HEK293 (cell line): Measurements from ENCODE around the gene TFB2M.

Source experiments
- CTCF ChIA-PET: fragments of 350-600 bp; formaldehyde crosslinking; extraction: SDS; loops from one replicate; lab custom pipeline; 2021; ENCODE audit warnings: antibody characterized with exemption; lab: Yijun Ruan, JAX
- POLR2A ChIA-PET: fragments of 300-600 bp; formaldehyde crosslinking; extraction: SDS; loops from one replicate; lab custom pipeline; 2020; ENCODE audit warnings: antibody characterized with exemption, inconsistent platforms; lab: Yijun Ruan, JAX
- H3K27ac ChIP-seq: fragments of 200-500 bp; sonication (Bioruptor generic); 2 replicates; pipeline ENCODE4 v1.5.1; 2014; ENCODE audit warnings: low read depth, low read length, control low read depth, inconsistent platforms; ENCODE audit errors: extremely low read depth
- H3K36me3 ChIP-seq, 2 experiments: fragments of 200-500 bp in 1 of 2; sonication (Bioruptor generic) in 1 of 2; 1 replicate in 1 of 2; 2 replicates in 1 of 2; pipeline ENCODE4 v1.5.1; 2014 to 2017; ENCODE audit warnings: inconsistent platforms in 2 of 2, low read length in 2 of 2; ENCODE audit not compliant: control insufficient read depth in 2 of 2, insufficient read depth in 1 of 2
- H3K4me1 ChIP-seq: fragments of 200-500 bp; sonication (Bioruptor generic); 2 replicates; pipeline ENCODE4 v1.5.1; 2014; ENCODE audit warnings: mild to moderate bottlenecking, low read length, inconsistent platforms; ENCODE audit not compliant: control insufficient read depth, insufficient read depth
- H3K4me3 ChIP-seq: 2 replicates; pipeline ENCODE4 v1.5.1; 2011; ENCODE audit warnings: low read depth, mild to moderate bottlenecking, control low read depth, low read length, moderate library complexity
- H3K9me3 ChIP-seq: fragments of 200-500 bp; sonication (Bioruptor generic); 2 replicates; pipeline ENCODE4 v1.5.1; 2014; ENCODE audit warnings: low read depth, low read length, inconsistent platforms; ENCODE audit not compliant: control insufficient read depth, insufficient read depth
- BCL11B ChIP-seq: fragments of 450-650 bp; formaldehyde crosslinking; IDR thresholded peaks from 2 replicates; pipeline ENCODE4 v1.5.1; 2016; ENCODE audit warnings: low read depth, missing biosample characterization, missing genetic modification characterization
- FEZF1 ChIP-seq: fragments of 450-650 bp; formaldehyde crosslinking; IDR thresholded peaks from 2 replicates; pipeline ENCODE4 v1.5.1; 2016; ENCODE audit warnings: missing biosample characterization, missing genetic modification characterization
- GLIS1 ChIP-seq: fragments of 450-650 bp; formaldehyde crosslinking; IDR thresholded peaks from 2 replicates; pipeline ENCODE4 v1.5.1; 2016; ENCODE audit warnings: missing biosample characterization, missing genetic modification characterization
- HOXC10 ChIP-seq: sonication (generic); formaldehyde crosslinking; IDR thresholded peaks from 2 replicates; pipeline ENCODE4 v1.8.1; 2023; ENCODE audit warnings: mild to moderate bottlenecking, missing genetic modification reagents
- IKZF3 ChIP-seq: fragments of 450-650 bp; IDR thresholded peaks from 2 replicates; pipeline ENCODE4 v1.5.0; 2018; ENCODE audit warnings: missing biosample characterization, mild to moderate bottlenecking, missing genetic modification characterization, moderate library complexity
- KLF1 ChIP-seq: fragments of 450-650 bp; formaldehyde crosslinking; IDR thresholded peaks from 2 replicates; pipeline ENCODE4 v1.5.1; 2016; ENCODE audit warnings: missing biosample characterization, missing genetic modification characterization
- KLF8 ChIP-seq: fragments of 450-650 bp; formaldehyde crosslinking; IDR thresholded peaks from 2 replicates; pipeline ENCODE4 v1.5.1; 2016; ENCODE audit warnings: missing biosample characterization, missing genetic modification characterization
- MEIS1 ChIP-seq: sonication (generic); formaldehyde crosslinking; IDR thresholded peaks from 2 replicates; pipeline ENCODE4 v1.8.1; 2022; ENCODE audit warnings: missing genetic modification reagents, mild to moderate bottlenecking, borderline replicate concordance
- MZF1 ChIP-seq: fragments of 450-650 bp; formaldehyde crosslinking; IDR thresholded peaks from 2 replicates; pipeline ENCODE4 v1.5.1; 2017; ENCODE audit warnings: missing biosample characterization, missing genetic modification characterization, borderline replicate concordance
- PRDM1 ChIP-seq: fragments of 450-650 bp; formaldehyde crosslinking; IDR thresholded peaks from 2 replicates; pipeline ENCODE4; 2016; ENCODE audit warnings: missing biosample characterization, missing genetic modification characterization
- RBAK ChIP-seq: fragments of 450-650 bp; formaldehyde crosslinking; IDR thresholded peaks from 2 replicates; pipeline ENCODE4 v1.5.1; 2016; ENCODE audit warnings: missing biosample characterization, missing genetic modification characterization
- SALL2 ChIP-seq: fragments of 450-650 bp; formaldehyde crosslinking; IDR thresholded peaks from 2 replicates; pipeline ENCODE4 v1.5.0; 2017; ENCODE audit warnings: missing biosample characterization, mild to moderate bottlenecking, missing genetic modification characterization, borderline replicate concordance
- SCRT2 ChIP-seq: fragments of 450-650 bp; formaldehyde crosslinking; IDR thresholded peaks from 2 replicates; pipeline ENCODE4 v1.5.1; 2016; ENCODE audit warnings: missing biosample characterization, missing genetic modification characterization
- SETDB1 ChIP-seq: IDR thresholded peaks from one replicate; pipeline ENCODE4 v1.6.1; 2017; ENCODE audit warnings: mild to moderate bottlenecking, low read length, moderate library complexity, mixed read lengths; ENCODE audit not compliant: insufficient read length
- WT1 ChIP-seq: fragments of 450-650 bp; formaldehyde crosslinking; IDR thresholded peaks from 2 replicates; pipeline ENCODE4 v1.5.1; 2016; ENCODE audit warnings: missing biosample characterization, missing genetic modification characterization
- ZBTB8A ChIP-seq: fragments of 450-650 bp; formaldehyde crosslinking; IDR thresholded peaks from 2 replicates; pipeline ENCODE4 v1.5.1; 2016; ENCODE audit warnings: missing biosample characterization, missing genetic modification characterization
- ZNF132 ChIP-seq: fragments of 450-650 bp; formaldehyde crosslinking; IDR thresholded peaks from 2 replicates; pipeline ENCODE4 v1.5.1; 2017; ENCODE audit warnings: missing biosample characterization, missing genetic modification characterization, borderline replicate concordance
- ZNF138 ChIP-seq: fragments of 450-650 bp; formaldehyde crosslinking; IDR thresholded peaks from 2 replicates; pipeline ENCODE4 v1.5.1; 2016; ENCODE audit warnings: missing biosample characterization, missing genetic modification characterization, borderline replicate concordance
- ZNF184 ChIP-seq: fragments of 450-650 bp; IDR thresholded peaks from 2 replicates; pipeline ENCODE4 v1.5.1; 2018; ENCODE audit warnings: missing biosample characterization, mild to moderate bottlenecking, missing genetic modification characterization
- ZNF248 ChIP-seq: fragments of 450-650 bp; formaldehyde crosslinking; IDR thresholded peaks from 2 replicates; pipeline ENCODE4 v1.5.1; 2017; ENCODE audit warnings: missing biosample characterization, missing genetic modification characterization
- ZNF274 ChIP-seq, 2 experiments: fragments of 200-500 bp in 1 of 2; fragments of 450-650 bp in 1 of 2; sonication (Bioruptor generic) in 1 of 2; formaldehyde crosslinking in 1 of 2; IDR thresholded peaks; 2 replicates each; pipeline versions ENCODE4 v1.5.1 to v1.6.1; 2014 to 2016; ENCODE audit warnings: borderline replicate concordance in 1 of 2, inconsistent platforms in 1 of 2, low read length in 1 of 2, missing biosample characterization in 1 of 2, missing genetic modification characterization in 1 of 2
- ZNF548 ChIP-seq: fragments of 450-650 bp; formaldehyde crosslinking; IDR thresholded peaks from 2 replicates; pipeline ENCODE4 v1.5.1; 2016; ENCODE audit warnings: missing biosample characterization, missing genetic modification characterization
- ZNF658 ChIP-seq: fragments of 450-650 bp; formaldehyde crosslinking; IDR thresholded peaks from 2 replicates; pipeline ENCODE4; 2016; ENCODE audit warnings: missing biosample characterization, missing genetic modification characterization
- ZNF670 ChIP-seq: fragments of 450-650 bp; formaldehyde crosslinking; IDR thresholded peaks from 2 replicates; pipeline ENCODE4 v1.5.1; 2016; ENCODE audit warnings: missing biosample characterization, missing genetic modification characterization, low read depth
- ZNF677 ChIP-seq: fragments of 450-650 bp; IDR thresholded peaks from 2 replicates; pipeline ENCODE4 v1.5.0; 2018; ENCODE audit warnings: missing biosample characterization, mild to moderate bottlenecking, missing genetic modification characterization, moderate library complexity
- ZNF747 ChIP-seq: fragments of 450-650 bp; formaldehyde crosslinking; IDR thresholded peaks from 2 replicates; pipeline ENCODE4 v1.5.1; 2016; ENCODE audit warnings: missing biosample characterization, missing genetic modification characterization
- ZNF776 ChIP-seq: fragments of 450-650 bp; formaldehyde crosslinking; IDR thresholded peaks from 2 replicates; pipeline ENCODE4 v1.5.0; 2017; ENCODE audit warnings: missing biosample characterization, missing genetic modification characterization, borderline replicate concordance
- ZNF792 ChIP-seq: fragments of 450-650 bp; formaldehyde crosslinking; IDR thresholded peaks from 2 replicates; pipeline ENCODE4 v1.5.1; 2016; ENCODE audit warnings: missing biosample characterization, missing genetic modification characterization
- TF ChIP-seq, protein P1 (sequence below): fragments of 450-650 bp; formaldehyde crosslinking; IDR thresholded peaks from 2 replicates; pipeline ENCODE4 v1.5.1; 2016; ENCODE audit warnings: missing biosample characterization, missing genetic modification characterization, low read depth
- TF ChIP-seq, protein P2 (sequence below): fragments of 450-650 bp; formaldehyde crosslinking; IDR thresholded peaks from 2 replicates; pipeline ENCODE4 v1.5.1; 2016; ENCODE audit warnings: missing biosample characterization, missing genetic modification characterization, borderline replicate concordance
- TF ChIP-seq, protein P3 (sequence below): fragments of 450-650 bp; formaldehyde crosslinking; IDR thresholded peaks from 2 replicates; pipeline ENCODE4 v1.5.1; 2016; ENCODE audit warnings: missing biosample characterization, missing genetic modification characterization

Gene TFB2M

DNA sequence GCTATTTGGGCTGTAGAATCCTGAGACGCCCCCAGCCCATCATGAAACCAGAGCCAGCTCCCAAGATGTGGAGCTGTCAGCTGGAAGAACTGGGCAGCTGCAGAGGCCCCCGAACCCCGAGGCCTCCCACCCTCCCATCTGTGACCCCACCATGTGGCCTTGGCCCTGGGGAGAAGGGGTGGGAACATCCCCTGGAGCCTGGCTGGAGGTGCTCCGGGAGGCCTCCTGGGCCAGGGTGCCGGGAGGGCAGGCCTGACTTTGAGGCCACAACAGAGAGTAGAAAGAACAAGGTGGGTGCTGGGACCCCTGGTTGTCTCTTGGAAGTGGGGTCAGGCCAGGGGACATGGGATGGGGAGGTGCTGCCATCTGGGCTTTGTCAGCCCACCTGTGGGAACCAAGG, 53.0 kb downstream of the TFB2M start:
- POLR2A ChIA-PET, result no interaction called here
- Histone ChIP-seq H3K4me1 (no peaks in the 10 kb centered on the region), H3K36me3 (no peaks in the 10 kb centered on the region), H3K4me3 (no peak overlapping the region), H3K9me3 (no peaks in the 10 kb centered on the region), H3K27ac (no peak overlapping the region)
- CTCF ChIA-PET, result no interaction called here
- TF ChIP-seq ZNF677, result no peak
- no peak for TF ChIP-seq WT1 (tag by site-specific recombination)
- no peak for TF ChIP-seq SALL2 (tag by site-specific recombination)
- no peak for TF ChIP-seq ZNF658 (tag by site-specific recombination)
- TF ChIP-seq, protein P1, sequence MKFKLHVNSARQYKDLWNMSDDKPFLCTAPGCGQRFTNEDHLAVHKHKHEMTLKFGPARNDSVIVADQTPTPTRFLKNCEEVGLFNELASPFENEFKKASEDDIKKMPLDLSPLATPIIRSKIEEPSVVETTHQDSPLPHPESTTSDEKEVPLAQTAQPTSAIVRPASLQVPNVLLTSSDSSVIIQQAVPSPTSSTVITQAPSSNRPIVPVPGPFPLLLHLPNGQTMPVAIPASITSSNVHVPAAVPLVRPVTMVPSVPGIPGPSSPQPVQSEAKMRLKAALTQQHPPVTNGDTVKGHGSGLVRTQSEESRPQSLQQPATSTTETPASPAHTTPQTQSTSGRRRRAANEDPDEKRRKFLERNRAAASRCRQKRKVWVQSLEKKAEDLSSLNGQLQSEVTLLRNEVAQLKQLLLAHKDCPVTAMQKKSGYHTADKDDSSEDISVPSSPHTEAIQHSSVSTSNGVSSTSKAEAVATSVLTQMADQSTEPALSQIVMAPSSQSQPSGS (tag by site-specific recombination), result no peak
- TF ChIP-seq HOXC10 (CRISPR knock-in tag), result no peak
- TF ChIP-seq ZNF184, result no peak
- TF ChIP-seq RBAK (tag by site-specific recombination), result no peak
- no peak for TF ChIP-seq KLF1 (tag by site-specific recombination)
- TF ChIP-seq, protein P2, sequence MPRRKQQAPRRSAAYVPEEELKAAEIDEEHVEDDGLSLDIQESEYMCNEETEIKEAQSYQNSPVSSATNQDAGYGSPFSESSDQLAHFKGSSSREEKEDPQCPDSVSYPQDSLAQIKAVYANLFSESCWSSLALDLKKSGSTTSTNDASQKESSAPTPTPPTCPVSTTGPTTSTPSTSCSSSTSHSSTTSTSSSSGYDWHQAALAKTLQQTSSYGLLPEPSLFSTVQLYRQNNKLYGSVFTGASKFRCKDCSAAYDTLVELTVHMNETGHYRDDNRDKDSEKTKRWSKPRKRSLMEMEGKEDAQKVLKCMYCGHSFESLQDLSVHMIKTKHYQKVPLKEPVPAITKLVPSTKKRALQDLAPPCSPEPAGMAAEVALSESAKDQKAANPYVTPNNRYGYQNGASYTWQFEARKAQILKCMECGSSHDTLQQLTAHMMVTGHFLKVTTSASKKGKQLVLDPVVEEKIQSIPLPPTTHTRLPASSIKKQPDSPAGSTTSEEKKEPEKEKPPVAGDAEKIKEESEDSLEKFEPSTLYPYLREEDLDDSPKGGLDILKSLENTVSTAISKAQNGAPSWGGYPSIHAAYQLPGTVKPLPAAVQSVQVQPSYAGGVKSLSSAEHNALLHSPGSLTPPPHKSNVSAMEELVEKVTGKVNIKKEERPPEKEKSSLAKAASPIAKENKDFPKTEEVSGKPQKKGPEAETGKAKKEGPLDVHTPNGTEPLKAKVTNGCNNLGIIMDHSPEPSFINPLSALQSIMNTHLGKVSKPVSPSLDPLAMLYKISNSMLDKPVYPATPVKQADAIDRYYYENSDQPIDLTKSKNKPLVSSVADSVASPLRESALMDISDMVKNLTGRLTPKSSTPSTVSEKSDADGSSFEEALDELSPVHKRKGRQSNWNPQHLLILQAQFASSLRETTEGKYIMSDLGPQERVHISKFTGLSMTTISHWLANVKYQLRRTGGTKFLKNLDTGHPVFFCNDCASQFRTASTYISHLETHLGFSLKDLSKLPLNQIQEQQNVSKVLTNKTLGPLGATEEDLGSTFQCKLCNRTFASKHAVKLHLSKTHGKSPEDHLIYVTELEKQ, result no peak
- no peak for TF ChIP-seq GLIS1 (tag by site-specific recombination)
- TF ChIP-seq MEIS1 (CRISPR knock-in tag), result no peak

DNA sequence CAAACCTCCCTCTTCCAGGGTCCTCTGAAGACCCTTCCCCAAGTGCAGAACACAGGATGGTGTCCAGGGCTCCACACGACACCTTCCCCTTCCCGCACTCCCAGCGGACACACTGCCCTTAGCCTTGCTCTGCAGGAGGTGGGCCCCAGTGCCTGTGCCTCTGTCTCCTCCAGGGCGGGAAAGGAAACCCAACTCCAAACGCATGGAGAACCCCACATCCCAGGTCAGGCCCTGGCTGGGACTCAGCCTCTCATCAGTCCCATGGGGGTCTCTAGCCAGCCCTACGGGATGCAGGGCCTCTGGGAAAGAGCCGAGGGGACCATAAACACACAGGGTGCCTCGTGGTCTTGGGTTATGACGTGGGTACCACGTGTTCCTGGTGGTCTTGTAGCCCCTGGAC, 53.4 kb downstream of the TFB2M start:
- TF ChIP-seq ZNF548 (tag by site-specific recombination) (no peak), FEZF1 (tag by site-specific recombination) (no peak), ZBTB8A (tag by site-specific recombination) (no peak), ZNF670 (no peak), ZNF747 (tag by site-specific recombination) (no peak), IKZF3 (tag by site-specific recombination) (no peak), ZNF132 (tag by site-specific recombination) (no peak), BCL11B (tag by site-specific recombination) (no peak), MZF1 (no peak), SETDB1 (no peak), ZNF274 (IDR thresholded peaks at IDR 0.05; ENCODE audit: low read length) (no peak), ZNF274 (tag by site-specific recombination; IDR thresholded peaks at IDR 0.05; ENCODE audit: borderline replicate concordance) (no peak), ZNF792 (no peak), KLF8 (tag by site-specific recombination) (no peak), ZNF248 (tag by site-specific recombination) (no peak), ZNF138 (tag by site-specific recombination) (no peak), PRDM1 (no peak), SCRT2 (tag by site-specific recombination) (no peak), ZNF776 (tag by site-specific recombination) (no peak)
- TF ChIP-seq, protein P3, sequence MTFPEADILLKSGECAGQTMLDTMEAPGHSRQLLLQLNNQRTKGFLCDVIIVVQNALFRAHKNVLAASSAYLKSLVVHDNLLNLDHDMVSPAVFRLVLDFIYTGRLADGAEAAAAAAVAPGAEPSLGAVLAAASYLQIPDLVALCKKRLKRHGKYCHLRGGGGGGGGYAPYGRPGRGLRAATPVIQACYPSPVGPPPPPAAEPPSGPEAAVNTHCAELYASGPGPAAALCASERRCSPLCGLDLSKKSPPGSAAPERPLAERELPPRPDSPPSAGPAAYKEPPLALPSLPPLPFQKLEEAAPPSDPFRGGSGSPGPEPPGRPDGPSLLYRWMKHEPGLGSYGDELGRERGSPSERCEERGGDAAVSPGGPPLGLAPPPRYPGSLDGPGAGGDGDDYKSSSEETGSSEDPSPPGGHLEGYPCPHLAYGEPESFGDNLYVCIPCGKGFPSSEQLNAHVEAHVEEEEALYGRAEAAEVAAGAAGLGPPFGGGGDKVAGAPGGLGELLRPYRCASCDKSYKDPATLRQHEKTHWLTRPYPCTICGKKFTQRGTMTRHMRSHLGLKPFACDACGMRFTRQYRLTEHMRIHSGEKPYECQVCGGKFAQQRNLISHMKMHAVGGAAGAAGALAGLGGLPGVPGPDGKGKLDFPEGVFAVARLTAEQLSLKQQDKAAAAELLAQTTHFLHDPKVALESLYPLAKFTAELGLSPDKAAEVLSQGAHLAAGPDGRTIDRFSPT, result no peak
- TF ChIP-seq, all 188 proteins: peak for 0
- CTCF ChIA-PET, result no interaction called here
- POLR2A ChIA-PET, result no interaction called here

More for the DNA sequence above, 53.4 kb downstream of the TFB2M start:
- H3K4me1 ChIP-seq, result no peaks in the 10 kb centered on the region
- H3K9me3 ChIP-seq, result no peaks in the 10 kb centered on the region
- no peaks in the 10 kb centered on the region for H3K36me3 ChIP-seq
- H3K4me3 ChIP-seq, result no peak overlapping the region
- H3K27ac ChIP-seq, result no peak overlapping the region
